ENCODE results near the gene EZH2. TPM values are rescaled to one million over a fixed set of nuclear protein-coding genes. Genes with fewer than 3 reads are reported as not detected.

Gene EZH2
- total and polyA plus RNA-seq, 2 of the 4 experiments (the other 2 are of a cell fraction), result 13.1 to 19.8 TPM

DNA sequence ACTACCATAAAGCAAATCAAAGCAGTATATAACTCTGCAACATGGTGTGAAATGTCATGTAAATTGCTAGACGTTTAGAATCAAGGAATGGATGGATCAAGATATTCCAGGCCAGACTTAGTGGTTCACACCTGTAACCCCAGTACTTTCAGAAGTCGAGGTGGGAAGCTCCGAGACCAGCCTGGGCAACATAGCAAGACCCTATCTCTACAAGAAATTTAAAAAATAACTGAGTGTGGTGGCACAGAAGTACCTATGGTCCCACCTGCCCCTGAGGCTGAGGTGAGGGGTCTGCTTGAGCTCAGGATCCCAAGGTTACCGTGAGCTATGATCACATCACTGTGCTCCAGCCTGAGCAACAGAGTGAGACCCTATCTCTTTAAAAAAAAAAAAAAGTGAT, 2.8 kb upstream of the EZH2 start:
- Histone ChIP-seq H2BK20ac (ENCODE audit: low read depth, low read length) (no peak overlapping the region), H3K4me2 (ENCODE audit: low read depth, low read length) (no peak overlapping the region), H3K27ac (ENCODE audit: insufficient read depth, low read length) (no peak overlapping the region), H3K36me3 (ENCODE audit: control insufficient read depth, insufficient read depth, low read length) (no peaks in the 10 kb centered on the region), H3K4me1 (ENCODE audit: control insufficient read depth, insufficient read depth, low read length) (peaks cover 2% of the 10 kb centered on the region; the same call in 1 of the 2 replicates), H2AK9ac (replicated peaks; ENCODE audit: low read depth, low read length, poor library complexity) (no peak overlapping the region), H3K23ac (ENCODE audit: low read depth, low read length) (no peak overlapping the region), H3K9me1 (ENCODE audit: insufficient read depth, low read length) (no peaks in the 10 kb centered on the region), H3K4ac (ENCODE audit: low read depth, low read length) (no peak overlapping the region), H4K8ac (ENCODE audit: low read depth in 2 of 2, low read length in 2 of 2) (no peak overlapping the region), H4K91ac (ENCODE audit: insufficient read depth, low read depth, low read length) (no peak overlapping the region), H2AK5ac (ENCODE audit: low read depth, low read length) (no peak overlapping the region), H3K14ac (replicated peaks; ENCODE audit: low read depth, low read length) (no peak overlapping the region), H2BK120ac (ENCODE audit: low read depth, low read length) (no peak overlapping the region), H3K4me3 (ENCODE audit: insufficient read depth, low read depth, low read length) (no peak overlapping the region), H2BK15ac (ENCODE audit: low read depth, low read length) (no peak overlapping the region), H3K79me1 (ENCODE audit: low read depth in 1 of 2, low read length in 2 of 2) (peaks cover 6 to 7% of the 10 kb centered on the region in 2 experiments; a peak in 2 of 4 replicates), H3K18ac (ENCODE audit: low read depth, low read length) (no peak overlapping the region), H4K5ac (ENCODE audit: low read depth, low read length) (no peak overlapping the region), H2BK5ac (ENCODE audit: low read depth, low read length, poor library complexity, severe bottlenecking) (no peak overlapping the region), H3K27me3 (ENCODE audit: control insufficient read depth, insufficient read depth, low read length) (no peaks in the 10 kb centered on the region), H4K20me1 (ENCODE audit: insufficient read depth, low read length) (no peaks in the 10 kb centered on the region), H3K9ac (ENCODE audit: low read depth, low read length) (no peak overlapping the region), H3K9me3 (ENCODE audit: control insufficient read depth, insufficient read depth, low read length) (no peaks in the 10 kb centered on the region), H3K56ac (ENCODE audit: extremely low read depth, insufficient read depth, low read length) (no peak overlapping the region), H2AFZ (replicated peaks; ENCODE audit: low read length, poor library complexity) (no peak overlapping the region)
- ATAC-seq (ENCODE audit: low read depth), result no peak
- intact Hi-C loops (cut with micrococcal nuclease) (no loop called here), in situ Hi-C loops (cut with MboI; ENCODE audit: low sequenced_read_pairs) (no loop called here), dilution Hi-C loops (cut with HindIII; ENCODE audit: low sequenced_read_pairs, unreplicated experiment) (no loop called here)
- DNase-seq, result no peak
- 100% methylated on average over 1 of the region's 4 CpGs; no CpG with 5 or more reads in 1 of the 2 experiments for WGBS, 2 experiments (ENCODE audit: extremely low coverage in 2 of 2, insufficient read length in 1 of 2)
- ChIA-PET CTCF (interaction anchor here (0.6 kb wide), 1 partner anchor 192 kb away, joined by 3 read pairs; no protein-coding TSS in a partner anchor), POLR2A (ENCODE audit: unreplicated experiment) (interaction anchor here (0.7 kb wide), 1 partner anchor 223 kb away, joined by 10 read pairs; no protein-coding TSS in a partner anchor)
- no TSS peak for BruUV-seq (replicated peaks)
- no peak for TF ChIP-seq MAZ (IDR thresholded peaks at IDR 0.05; ENCODE audit: borderline replicate concordance, low read depth, low read length)
- TF ChIP-seq, protein P1, sequence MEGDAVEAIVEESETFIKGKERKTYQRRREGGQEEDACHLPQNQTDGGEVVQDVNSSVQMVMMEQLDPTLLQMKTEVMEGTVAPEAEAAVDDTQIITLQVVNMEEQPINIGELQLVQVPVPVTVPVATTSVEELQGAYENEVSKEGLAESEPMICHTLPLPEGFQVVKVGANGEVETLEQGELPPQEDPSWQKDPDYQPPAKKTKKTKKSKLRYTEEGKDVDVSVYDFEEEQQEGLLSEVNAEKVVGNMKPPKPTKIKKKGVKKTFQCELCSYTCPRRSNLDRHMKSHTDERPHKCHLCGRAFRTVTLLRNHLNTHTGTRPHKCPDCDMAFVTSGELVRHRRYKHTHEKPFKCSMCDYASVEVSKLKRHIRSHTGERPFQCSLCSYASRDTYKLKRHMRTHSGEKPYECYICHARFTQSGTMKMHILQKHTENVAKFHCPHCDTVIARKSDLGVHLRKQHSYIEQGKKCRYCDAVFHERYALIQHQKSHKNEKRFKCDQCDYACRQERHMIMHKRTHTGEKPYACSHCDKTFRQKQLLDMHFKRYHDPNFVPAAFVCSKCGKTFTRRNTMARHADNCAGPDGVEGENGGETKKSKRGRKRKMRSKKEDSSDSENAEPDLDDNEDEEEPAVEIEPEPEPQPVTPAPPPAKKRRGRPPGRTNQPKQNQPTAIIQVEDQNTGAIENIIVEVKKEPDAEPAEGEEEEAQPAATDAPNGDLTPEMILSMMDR (conservative IDR thresholded peaks at IDR 0.05; ENCODE audit: low read depth, low read length), result no peak
- TF ChIP-seq FOS (IDR thresholded peaks at IDR 0.05; ENCODE audit: low read depth, low read length), result no peak
- TF ChIP-seq NFE2L2 (IDR thresholded peaks at IDR 0.05; ENCODE audit: low read depth, low read length), result no peak
- no peak for TF ChIP-seq ELK1 (IDR thresholded peaks at IDR 0.05; ENCODE audit: borderline replicate concordance, low read depth, low read length)
- TF ChIP-seq BHLHE40 (IDR thresholded peaks at IDR 0.05; ENCODE audit: low read depth, low read length), result no peak
- TF ChIP-seq CHD1 (IDR thresholded peaks at IDR 0.05; ENCODE audit: low read depth, low read length), result no peak
- no peak for TF ChIP-seq MAFK (IDR thresholded peaks at IDR 0.05; ENCODE audit: low read depth, low read length)
- TF ChIP-seq, protein P2, sequence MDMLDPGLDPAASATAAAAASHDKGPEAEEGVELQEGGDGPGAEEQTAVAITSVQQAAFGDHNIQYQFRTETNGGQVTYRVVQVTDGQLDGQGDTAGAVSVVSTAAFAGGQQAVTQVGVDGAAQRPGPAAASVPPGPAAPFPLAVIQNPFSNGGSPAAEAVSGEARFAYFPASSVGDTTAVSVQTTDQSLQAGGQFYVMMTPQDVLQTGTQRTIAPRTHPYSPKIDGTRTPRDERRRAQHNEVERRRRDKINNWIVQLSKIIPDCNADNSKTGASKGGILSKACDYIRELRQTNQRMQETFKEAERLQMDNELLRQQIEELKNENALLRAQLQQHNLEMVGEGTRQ (IDR thresholded peaks at IDR 0.05; ENCODE audit: low read depth, low read length), result no peak
- no peak for TF ChIP-seq SMC3 (IDR thresholded peaks at IDR 0.05; ENCODE audit: low read depth, low read length)
- TF ChIP-seq RFX5 (IDR thresholded peaks at IDR 0.05; ENCODE audit: low read depth, low read length), result no peak
- no peak for TF ChIP-seq CEBPB (IDR thresholded peaks at IDR 0.05; ENCODE audit: low read depth, low read length)
- TF ChIP-seq RCOR1 (IDR thresholded peaks at IDR 0.05; ENCODE audit: insufficient replicate concordance, low read length), result no peak
- TF ChIP-seq RAD21 (IDR thresholded peaks at IDR 0.05; ENCODE audit: low read length), result no peak
- no peak for TF ChIP-seq POLR2A (IDR thresholded peaks at IDR 0.05; ENCODE audit: low read depth, low read length)
- no peak for TF ChIP-seq MXI1 (IDR thresholded peaks at IDR 0.05; ENCODE audit: borderline replicate concordance, low read depth, low read length)
